ENCODE measurements around the gene CMKLR1. TPM values are rescaled to one million over a fixed set of nuclear protein-coding genes. Genes with fewer than 3 reads are reported as not detected.

Gene CMKLR1
- total and polyA plus RNA-seq, 3 experiments from 2014 or later, result 0.57 to 4.4 (median 0.66) TPM

- peak overlapping the region in 2 of 7 donors; percentile 42 to 43 for H3K4me3 Mint-ChIP-seq
- DNase-seq, result peak in 1 of 5 donors; percentile 8
- no peak overlapping the region for H3K4me3 ChIP-seq (ENCODE audit: low read length)
- ChIA-PET POLR2A (no interaction called here), CTCF (no interaction called here)
- H3K4me1 ChIP-seq (ENCODE audit: insufficient read depth, low read length), result peaks cover 12% of the 10 kb centered on the region
- H3K9me3 Mint-ChIP-seq, result no peaks in the 10 kb centered on the region
- no peaks in the 10 kb centered on the region for H3K36me3 ChIP-seq (ENCODE audit: insufficient read depth, low read length)
- H3K27ac Mint-ChIP-seq, result peak overlapping the region in 3 of 8 donors; percentile 53 to 74 (median 69)
- peaks cover 5 to 19% of the 10 kb centered on the region in 2 donors for H3K27me3 Mint-ChIP-seq
- no peaks in the 10 kb centered on the region for H3K36me3 Mint-ChIP-seq
- peaks cover 3% of the 10 kb centered on the region for H3K27me3 ChIP-seq (ENCODE audit: insufficient read depth, low read length, poor library complexity, severe bottlenecking)
- H3K9me3 ChIP-seq (ENCODE audit: low read length), result no peaks in the 10 kb centered on the region
- H3K4me1 Mint-ChIP-seq, result peaks cover 3 to 70% (median 30%) of the 10 kb centered on the region in 3 donors
- H3K27ac ChIP-seq (ENCODE audit: low read depth, low read length), result no peak overlapping the region
Observed at GRCh38 chr12:108299980-108300696, 39.0 kb downstream of the CMKLR1 start.

- CTCF ChIA-PET, result no interaction called here
- H3K27ac ChIP-seq (ENCODE audit: low read depth, low read length), result no peak overlapping the region
- no peaks in the 10 kb centered on the region for H3K9me3 Mint-ChIP-seq
Observed at GRCh38 chr12:108299516-108299915, 39.6 kb downstream of the CMKLR1 start.

GRCh38 chr12:108298761-108299275, 40.3 kb downstream of the CMKLR1 start:
- H3K27me3 Mint-ChIP-seq, result peaks cover 3 to 12% of the 10 kb centered on the region in 2 donors
- no peaks in the 10 kb centered on the region for H3K9me3 Mint-ChIP-seq
- H3K36me3 Mint-ChIP-seq, result no peaks in the 10 kb centered on the region
- peaks cover 3 to 60% (median 30%) of the 10 kb centered on the region in 3 donors for H3K4me1 Mint-ChIP-seq
- peaks cover 3% of the 10 kb centered on the region for H3K27me3 ChIP-seq (ENCODE audit: insufficient read depth, low read length, poor library complexity, severe bottlenecking)
- H3K4me3 Mint-ChIP-seq, result peak overlapping the region in 1 of 7 donors; percentile 55
- POLR2A ChIA-PET, result no interaction called here
- DNase-seq, result peak in 1 of 5 donors; percentile 28
- H3K4me3 ChIP-seq (ENCODE audit: low read length), result no peak overlapping the region
- CTCF ChIA-PET, result no interaction called here
- H3K4me1 ChIP-seq (ENCODE audit: insufficient read depth, low read length), result peaks cover 12% of the 10 kb centered on the region
- peak overlapping the region in 2 of 8 donors; percentile 85 to 89 for H3K27ac Mint-ChIP-seq
- H3K36me3 ChIP-seq (ENCODE audit: insufficient read depth, low read length), result no peaks in the 10 kb centered on the region
- no peaks in the 10 kb centered on the region for H3K9me3 ChIP-seq (ENCODE audit: low read length)
- H3K27ac ChIP-seq (ENCODE audit: low read depth, low read length), result no peak overlapping the region

More at GRCh38 chr12:108299516-108299915, 39.6 kb downstream of the CMKLR1 start:
- no peaks in the 10 kb centered on the region for H3K36me3 ChIP-seq (ENCODE audit: insufficient read depth, low read length)
- peak overlapping the region in 2 of 8 donors; percentile 26 to 47 for H3K27ac Mint-ChIP-seq
- H3K4me1 ChIP-seq (ENCODE audit: insufficient read depth, low read length), result peaks cover 12% of the 10 kb centered on the region
- peaks cover 3% of the 10 kb centered on the region for H3K27me3 ChIP-seq (ENCODE audit: insufficient read depth, low read length, poor library complexity, severe bottlenecking)
- no peaks in the 10 kb centered on the region for H3K9me3 ChIP-seq (ENCODE audit: low read length)
- H3K4me3 Mint-ChIP-seq, result no peak overlapping the region
- peak in 1 of 5 donors; percentile 1 for DNase-seq
- no peaks in the 10 kb centered on the region for H3K36me3 Mint-ChIP-seq
- H3K27me3 Mint-ChIP-seq, result peaks cover 5 to 12% of the 10 kb centered on the region in 2 donors
- no peak overlapping the region for H3K4me3 ChIP-seq (ENCODE audit: low read length)
- peaks cover 3 to 65% (median 30%) of the 10 kb centered on the region in 3 donors for H3K4me1 Mint-ChIP-seq
- POLR2A ChIA-PET, result no interaction called here

- H3K27ac ChIP-seq (ENCODE audit: low read depth, low read length), result no peak overlapping the region
Observed at GRCh38 chr12:108297895-108298760, 41.0 kb downstream of the CMKLR1 start.

GRCh38 chr12:108297424-108297823, 41.7 kb downstream of the CMKLR1 start:
- H3K36me3 ChIP-seq (ENCODE audit: insufficient read depth, low read length), result no peaks in the 10 kb centered on the region
- peaks cover 12% of the 10 kb centered on the region for H3K4me1 ChIP-seq (ENCODE audit: insufficient read depth, low read length)
- no peak overlapping the region for H3K27ac ChIP-seq (ENCODE audit: low read depth, low read length)
- Mint-ChIP-seq H3K36me3 (no peaks in the 10 kb centered on the region), H3K9me3 (no peaks in the 10 kb centered on the region), H3K4me3 (peak overlapping the region in 2 of 7 donors; percentile 10 to 52), H3K27me3 (peaks cover 3 to 12% of the 10 kb centered on the region in 2 donors), H3K4me1 (peaks cover 3 to 58% (median 30%) of the 10 kb centered on the region in 3 donors), H3K27ac (peak overlapping the region in 3 of 8 donors; percentile 3 to 77 (median 22))
- POLR2A ChIA-PET, result no interaction called here
- no peaks in the 10 kb centered on the region for H3K27me3 ChIP-seq (ENCODE audit: insufficient read depth, low read length, poor library complexity, severe bottlenecking)
- no peaks in the 10 kb centered on the region for H3K9me3 ChIP-seq (ENCODE audit: low read length)
- H3K4me3 ChIP-seq (ENCODE audit: low read length), result no peak overlapping the region
- CTCF ChIA-PET, result no interaction called here
- DNase-seq, result no peak

More at GRCh38 chr12:108297895-108298760, 41.0 kb downstream of the CMKLR1 start:
- no peaks in the 10 kb centered on the region for H3K36me3 Mint-ChIP-seq
- H3K4me3 Mint-ChIP-seq, result peak overlapping the region in 3 of 7 donors; percentile 52 to 55 (median 52)
- H3K27ac Mint-ChIP-seq, result peak overlapping the region in 6 of 8 donors; percentile 3 to 89 (median 60)
- ChIA-PET POLR2A (no interaction called here), CTCF (no interaction called here)
- Histone ChIP-seq H3K9me3 (ENCODE audit: low read length) (no peaks in the 10 kb centered on the region), H3K4me3 (ENCODE audit: low read length) (no peak overlapping the region), H3K36me3 (ENCODE audit: insufficient read depth, low read length) (no peaks in the 10 kb centered on the region), H3K27me3 (ENCODE audit: insufficient read depth, low read length, poor library complexity, severe bottlenecking) (peaks cover 1% of the 10 kb centered on the region), H3K4me1 (ENCODE audit: insufficient read depth, low read length) (peaks cover 12% of the 10 kb centered on the region)
- DNase-seq, result peak in 1 of 5 donors; percentile 2
- H3K9me3 Mint-ChIP-seq, result no peaks in the 10 kb centered on the region
- H3K4me1 Mint-ChIP-seq, result peaks cover 3 to 60% (median 30%) of the 10 kb centered on the region in 3 donors
- H3K27me3 Mint-ChIP-seq, result peaks cover 3 to 12% of the 10 kb centered on the region in 2 donors

GRCh38 chr12:108296945-108297344, 42.2 kb downstream of the CMKLR1 start:
- Histone ChIP-seq H3K4me1 (ENCODE audit: insufficient read depth, low read length) (peaks cover 9% of the 10 kb centered on the region), H3K9me3 (ENCODE audit: low read length) (no peaks in the 10 kb centered on the region), H3K36me3 (ENCODE audit: insufficient read depth, low read length) (no peaks in the 10 kb centered on the region), H3K4me3 (ENCODE audit: low read length) (no peak overlapping the region), H3K27ac (ENCODE audit: low read depth, low read length) (no peak overlapping the region), H3K27me3 (ENCODE audit: insufficient read depth, low read length, poor library complexity, severe bottlenecking) (no peaks in the 10 kb centered on the region)
- H3K9me3 Mint-ChIP-seq, result no peaks in the 10 kb centered on the region
- peaks cover 3 to 53% (median 29%) of the 10 kb centered on the region in 3 donors for H3K4me1 Mint-ChIP-seq
- peaks cover 2 to 10% of the 10 kb centered on the region in 2 donors for H3K27me3 Mint-ChIP-seq
- H3K27ac Mint-ChIP-seq, result peak overlapping the region in 2 of 8 donors; percentile 29 to 61
- ChIA-PET POLR2A (no interaction called here), CTCF (interaction anchor here (1.0 kb wide), 1 partner anchor 9 kb away, joined by 3 read pairs; no protein-coding TSS in a partner anchor)
- DNase-seq, result no peak
- peak overlapping the region in 3 of 7 donors; percentile 19 to 52 (median 45) for H3K4me3 Mint-ChIP-seq
- peaks cover 0 to 2% (median 0%) of the 10 kb centered on the region in 3 donors for H3K36me3 Mint-ChIP-seq

- no peak for DNase-seq
- H3K27ac Mint-ChIP-seq, result peak overlapping the region in 3 of 8 donors; percentile 16 to 80 (median 61)
- Histone ChIP-seq H3K9me3 (ENCODE audit: low read length) (no peaks in the 10 kb centered on the region), H3K27ac (ENCODE audit: low read depth, low read length) (no peak overlapping the region), H3K36me3 (ENCODE audit: insufficient read depth, low read length) (no peaks in the 10 kb centered on the region), H3K27me3 (ENCODE audit: insufficient read depth, low read length, poor library complexity, severe bottlenecking) (no peaks in the 10 kb centered on the region), H3K4me1 (ENCODE audit: insufficient read depth, low read length) (peaks cover 9% of the 10 kb centered on the region), H3K4me3 (ENCODE audit: low read length) (no peak overlapping the region)
- peaks cover 2 to 7% of the 10 kb centered on the region in 2 donors for H3K27me3 Mint-ChIP-seq
- ChIA-PET CTCF (no interaction called here), POLR2A (no interaction called here)
- H3K9me3 Mint-ChIP-seq, result no peaks in the 10 kb centered on the region
- H3K36me3 Mint-ChIP-seq, result peaks cover 0 to 2% (median 0%) of the 10 kb centered on the region in 3 donors
- H3K4me3 Mint-ChIP-seq, result peak overlapping the region in 1 of 7 donors; percentile 47
- H3K4me1 Mint-ChIP-seq, result peaks cover 0 to 43% (median 24%) of the 10 kb centered on the region in 3 donors
Observed at GRCh38 chr12:108295641-108296040, 43.5 kb downstream of the CMKLR1 start.

Data from CD8-positive, alpha-beta memory T cell (primary cell).